ENCODE data around the gene A2ML1. TPM values are rescaled to one million over a fixed set of nuclear protein-coding genes. Genes with fewer than 3 reads are reported as not detected.
"Not testable (repeated sequence)": the region's sequence is repeated elsewhere in the genome, so short reads cannot be mapped to it uniquely, and the experiment has no call there.

A2ML1 gene
- total and polyA plus RNA-seq, 3 donors from 2014 or later = 20.0 to 81.1 (median 47.6) TPM

DNA sequence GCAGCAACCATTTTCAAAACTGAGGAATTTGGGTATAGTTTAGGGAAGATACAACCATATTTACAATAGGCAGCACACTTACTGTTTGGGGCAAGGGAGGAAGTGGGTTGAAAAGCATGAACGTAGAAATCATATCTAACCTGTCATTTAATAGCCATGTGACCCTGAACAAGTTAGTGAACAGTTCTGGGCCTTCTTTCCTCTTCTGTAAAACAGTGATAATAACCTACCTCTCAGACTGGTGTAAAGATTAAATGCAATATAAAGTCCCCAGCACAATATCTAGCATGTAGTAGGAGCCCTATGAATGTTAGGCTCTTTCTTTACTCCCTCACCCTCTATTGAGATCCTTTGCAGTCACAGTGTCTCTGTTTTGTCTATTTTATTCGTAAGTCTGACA is 33.5 kb downstream of the A2ML1 start:
- no peaks in the 10 kb centered on the region for H3K9me3 ChIP-seq
- intact Hi-C loops (cut with DNase I; ENCODE audit: low total_unique reads) = no loop called here
- no peaks in the 10 kb centered on the region for H3K4me1 ChIP-seq
- H3K4me3 ChIP-seq = no peak overlapping the region
- no peaks in the 10 kb centered on the region for H3K27me3 ChIP-seq
- H3K36me3 ChIP-seq (ENCODE audit: low read depth, missing control alignments) = no peaks in the 10 kb centered on the region
- H3K27ac ChIP-seq = no peak overlapping the region
- no peak for DNase-seq
- WGBS, 2 donors = 42 to 44% methylated on average over 2 of the region's 2 CpGs
- TF ChIP-seq POLR2A (IDR thresholded peaks at IDR 0.05) = no peak
- TF ChIP-seq, protein P1, sequence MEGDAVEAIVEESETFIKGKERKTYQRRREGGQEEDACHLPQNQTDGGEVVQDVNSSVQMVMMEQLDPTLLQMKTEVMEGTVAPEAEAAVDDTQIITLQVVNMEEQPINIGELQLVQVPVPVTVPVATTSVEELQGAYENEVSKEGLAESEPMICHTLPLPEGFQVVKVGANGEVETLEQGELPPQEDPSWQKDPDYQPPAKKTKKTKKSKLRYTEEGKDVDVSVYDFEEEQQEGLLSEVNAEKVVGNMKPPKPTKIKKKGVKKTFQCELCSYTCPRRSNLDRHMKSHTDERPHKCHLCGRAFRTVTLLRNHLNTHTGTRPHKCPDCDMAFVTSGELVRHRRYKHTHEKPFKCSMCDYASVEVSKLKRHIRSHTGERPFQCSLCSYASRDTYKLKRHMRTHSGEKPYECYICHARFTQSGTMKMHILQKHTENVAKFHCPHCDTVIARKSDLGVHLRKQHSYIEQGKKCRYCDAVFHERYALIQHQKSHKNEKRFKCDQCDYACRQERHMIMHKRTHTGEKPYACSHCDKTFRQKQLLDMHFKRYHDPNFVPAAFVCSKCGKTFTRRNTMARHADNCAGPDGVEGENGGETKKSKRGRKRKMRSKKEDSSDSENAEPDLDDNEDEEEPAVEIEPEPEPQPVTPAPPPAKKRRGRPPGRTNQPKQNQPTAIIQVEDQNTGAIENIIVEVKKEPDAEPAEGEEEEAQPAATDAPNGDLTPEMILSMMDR (IDR thresholded peaks at IDR 0.05) = no peak

DNA sequence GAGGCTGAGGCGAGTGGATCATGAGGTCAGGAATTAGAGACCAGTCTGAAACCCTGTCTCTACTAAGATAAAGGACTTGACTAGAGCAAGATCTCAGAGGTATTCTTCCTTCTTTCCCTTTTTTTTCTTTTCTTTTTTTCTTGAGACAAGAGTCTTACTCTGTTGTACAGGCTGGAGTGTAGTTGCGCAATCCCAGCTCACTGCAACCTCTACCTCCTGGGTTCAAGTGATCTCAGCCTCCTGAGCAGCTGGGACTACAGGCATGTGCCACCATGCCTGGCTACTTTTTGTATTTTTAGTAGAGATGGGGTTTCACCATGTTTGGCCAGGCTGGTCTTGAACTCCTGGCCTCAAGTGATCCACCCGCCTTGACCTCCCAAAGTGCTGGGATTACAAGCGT is 37.0 kb downstream of the A2ML1 start:
- 89 to 97% methylated on average over 4 of the region's 4 CpGs for whole genome bisulfite sequencing, 2 donors
- intact Hi-C loops (cut with DNase I; ENCODE audit: low total_unique reads); H3K9me3 ChIP-seq; H3K27me3 ChIP-seq; H3K27ac ChIP-seq; H3K4me3 ChIP-seq; DNase-seq; H3K36me3 ChIP-seq (ENCODE audit: low read depth, missing control alignments); H3K4me1 ChIP-seq: not testable (repeated sequence)

DNA sequence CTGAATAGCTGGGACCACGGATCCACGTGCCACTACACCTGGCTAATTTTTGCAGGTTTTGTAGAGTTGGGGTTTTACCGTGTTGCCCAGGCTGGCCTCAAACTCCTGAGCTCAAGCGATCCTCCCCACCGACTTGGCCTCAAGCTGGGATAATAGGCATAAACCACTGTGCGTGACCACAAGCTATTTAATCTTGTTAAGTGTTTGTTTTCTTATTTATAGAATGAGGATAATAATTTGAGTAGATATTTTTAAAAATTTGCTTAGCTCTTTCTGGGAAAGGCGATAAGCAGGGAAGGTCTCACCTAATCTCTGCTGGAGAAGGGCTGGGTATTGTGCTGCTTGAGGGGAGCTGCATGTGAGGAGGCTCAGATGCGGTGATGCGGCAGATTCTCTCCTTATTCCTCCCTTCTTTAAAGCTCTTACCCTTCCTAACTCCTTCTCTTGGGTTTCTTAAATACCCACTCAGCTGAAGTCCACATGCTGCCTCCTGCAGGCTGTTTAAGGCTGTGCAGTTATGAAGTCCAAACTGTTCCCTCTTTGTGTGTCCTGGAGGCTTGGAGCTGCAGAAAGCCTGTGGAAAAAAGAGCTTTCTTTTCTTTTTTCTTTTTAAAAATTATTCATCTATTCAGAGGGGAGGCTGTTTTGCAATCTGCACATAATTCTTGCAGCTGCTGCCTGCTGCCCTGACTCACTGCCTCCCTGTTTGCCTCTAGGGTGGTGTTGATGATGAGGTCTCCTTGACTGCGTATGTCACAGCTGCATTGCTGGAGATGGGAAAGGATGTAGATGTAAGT is 37.9 kb downstream of the A2ML1 start:
- Histone ChIP-seq H3K9me3 (no peaks in the 10 kb centered on the region), H3K27me3 (no peaks in the 10 kb centered on the region), H3K27ac (no peak overlapping the region), H3K36me3 (ENCODE audit: low read depth, missing control alignments) (no peaks in the 10 kb centered on the region), H3K4me1 (no peaks in the 10 kb centered on the region), H3K4me3 (no peak overlapping the region)
- intact Hi-C loops (cut with DNase I; ENCODE audit: low total_unique reads) = no loop called here
- TF ChIP-seq, protein P1 (IDR thresholded peaks at IDR 0.05) = peak; percentile 36 to 72 (median 54)
- no peak for TF ChIP-seq POLR2A (IDR thresholded peaks at IDR 0.05)
- 80 to 85% methylated on average over 10 of the region's 10 CpGs for WGBS, 2 donors
- DNase-seq = peak; percentile 77

DNA sequence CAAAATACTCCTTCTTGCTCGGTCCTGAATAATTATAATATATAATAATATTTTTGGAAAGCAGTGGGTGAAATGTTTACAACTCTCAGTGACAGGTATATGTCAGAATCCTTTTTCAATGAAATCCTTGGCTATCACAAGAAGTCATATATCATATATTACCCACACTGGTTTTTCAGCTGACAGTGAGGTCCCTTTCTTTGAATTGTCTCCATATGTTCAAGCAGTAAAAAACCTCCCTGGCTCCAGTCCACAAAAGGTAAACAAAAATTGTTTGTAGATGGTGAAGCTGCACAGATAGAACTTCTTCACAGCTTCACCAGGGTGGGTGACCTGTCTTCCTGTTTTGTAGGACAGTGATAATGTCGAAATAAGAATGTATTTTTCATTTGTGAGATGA is 44.0 kb downstream of the A2ML1 start:
- 87 to 92% methylated on average over 2 of the region's 2 CpGs for WGBS, 2 donors
- no peak overlapping the region for H3K27ac ChIP-seq
- TF ChIP-seq, protein P1 (IDR thresholded peaks at IDR 0.05) = no peak
- no peak for TF ChIP-seq POLR2A (IDR thresholded peaks at IDR 0.05)
- no peak for DNase-seq
- H3K9me3 ChIP-seq = no peaks in the 10 kb centered on the region
- peaks cover 5% of the 10 kb centered on the region for H3K4me1 ChIP-seq
- intact Hi-C loops (cut with DNase I; ENCODE audit: low total_unique reads) = no loop called here
- no peaks in the 10 kb centered on the region for H3K36me3 ChIP-seq (ENCODE audit: low read depth, missing control alignments)
- H3K4me3 ChIP-seq = no peak overlapping the region
- H3K27me3 ChIP-seq = no peaks in the 10 kb centered on the region

GRCh38 chr12:8867009-8867408 is 44.6 kb downstream of the A2ML1 start:
- Histone ChIP-seq H3K4me1 (peaks cover 5% of the 10 kb centered on the region), H3K9me3 (no peaks in the 10 kb centered on the region), H3K27ac (no peak overlapping the region), H3K36me3 (ENCODE audit: low read depth, missing control alignments) (no peaks in the 10 kb centered on the region), H3K27me3 (no peaks in the 10 kb centered on the region), H3K4me3 (no peak overlapping the region)
- intact Hi-C loops (cut with DNase I; ENCODE audit: low total_unique reads) = no loop called here
- no peak for TF ChIP-seq POLR2A (IDR thresholded peaks at IDR 0.05)
- TF ChIP-seq, protein P1 (IDR thresholded peaks at IDR 0.05) = no peak
- DNase-seq = no peak
